HEK293 (cell line): ENCODE measurements around the gene STAT2.

Experiments
- CTCF ChIA-PET: fragments of 350-600 bp; formaldehyde crosslinking; extraction: SDS; loops from one replicate; lab custom pipeline; 2021; ENCODE audit warnings: antibody characterized with exemption; lab: Yijun Ruan, JAX
- POLR2A ChIA-PET: fragments of 300-600 bp; formaldehyde crosslinking; extraction: SDS; loops from one replicate; lab custom pipeline; 2020; ENCODE audit warnings: antibody characterized with exemption, inconsistent platforms; lab: Yijun Ruan, JAX
- H3K27ac ChIP-seq: fragments of 200-500 bp; sonication (Bioruptor generic); 2 replicates; pipeline ENCODE4 v1.5.1; 2014; ENCODE audit warnings: low read depth, low read length, control low read depth, inconsistent platforms; ENCODE audit errors: extremely low read depth
- H3K36me3 ChIP-seq, 2 experiments: fragments of 200-500 bp in 1 of 2; sonication (Bioruptor generic) in 1 of 2; 1 replicate in 1 of 2; 2 replicates in 1 of 2; pipeline ENCODE4 v1.5.1; 2014 to 2017; ENCODE audit warnings: inconsistent platforms in 2 of 2, low read length in 2 of 2; ENCODE audit not compliant: control insufficient read depth in 2 of 2, insufficient read depth in 1 of 2
- H3K4me1 ChIP-seq: fragments of 200-500 bp; sonication (Bioruptor generic); 2 replicates; pipeline ENCODE4 v1.5.1; 2014; ENCODE audit warnings: mild to moderate bottlenecking, low read length, inconsistent platforms; ENCODE audit not compliant: control insufficient read depth, insufficient read depth
- H3K4me3 ChIP-seq: 2 replicates; pipeline ENCODE4 v1.5.1; 2011; ENCODE audit warnings: low read depth, mild to moderate bottlenecking, control low read depth, low read length, moderate library complexity
- H3K9me3 ChIP-seq: fragments of 200-500 bp; sonication (Bioruptor generic); 2 replicates; pipeline ENCODE4 v1.5.1; 2014; ENCODE audit warnings: low read depth, low read length, inconsistent platforms; ENCODE audit not compliant: control insufficient read depth, insufficient read depth
- BCL11B ChIP-seq: fragments of 450-650 bp; formaldehyde crosslinking; IDR thresholded peaks from 2 replicates; pipeline ENCODE4 v1.5.1; 2016; ENCODE audit warnings: low read depth, missing biosample characterization, missing genetic modification characterization
- HOXC10 ChIP-seq: sonication (generic); formaldehyde crosslinking; IDR thresholded peaks from 2 replicates; pipeline ENCODE4 v1.8.1; 2023; ENCODE audit warnings: mild to moderate bottlenecking, missing genetic modification reagents
- KLF1 ChIP-seq: fragments of 450-650 bp; formaldehyde crosslinking; IDR thresholded peaks from 2 replicates; pipeline ENCODE4 v1.5.1; 2016; ENCODE audit warnings: missing biosample characterization, missing genetic modification characterization
- KLF16 ChIP-seq: fragments of 450-650 bp; formaldehyde crosslinking; IDR thresholded peaks from 2 replicates; pipeline ENCODE4 v1.5.1; 2017; ENCODE audit warnings: missing biosample characterization, missing genetic modification characterization
- KLF17 ChIP-seq: fragments of 450-650 bp; formaldehyde crosslinking; IDR thresholded peaks from 2 replicates; pipeline ENCODE4 v1.5.1; 2016; ENCODE audit warnings: missing biosample characterization, missing genetic modification characterization
- KLF9 ChIP-seq: fragments of 450-650 bp; formaldehyde crosslinking; IDR thresholded peaks from 2 replicates; pipeline ENCODE4 v1.5.1; 2016; ENCODE audit warnings: missing biosample characterization, missing genetic modification characterization, low read depth
- MYNN ChIP-seq: fragments of 450-650 bp; formaldehyde crosslinking; IDR thresholded peaks from 2 replicates; pipeline ENCODE4 v1.5.1; 2016; ENCODE audit warnings: missing biosample characterization, missing genetic modification characterization, borderline replicate concordance
- PATZ1 ChIP-seq: fragments of 450-650 bp; formaldehyde crosslinking; IDR thresholded peaks from 2 replicates; pipeline ENCODE4 v1.5.1; 2016; ENCODE audit warnings: missing biosample characterization, missing genetic modification characterization
- PRDM1 ChIP-seq: fragments of 450-650 bp; formaldehyde crosslinking; IDR thresholded peaks from 2 replicates; pipeline ENCODE4; 2016; ENCODE audit warnings: missing biosample characterization, missing genetic modification characterization
- RBAK ChIP-seq: fragments of 450-650 bp; formaldehyde crosslinking; IDR thresholded peaks from 2 replicates; pipeline ENCODE4 v1.5.1; 2016; ENCODE audit warnings: missing biosample characterization, missing genetic modification characterization
- SALL2 ChIP-seq: fragments of 450-650 bp; formaldehyde crosslinking; IDR thresholded peaks from 2 replicates; pipeline ENCODE4 v1.5.0; 2017; ENCODE audit warnings: missing biosample characterization, mild to moderate bottlenecking, missing genetic modification characterization, borderline replicate concordance
- TCF7L2 ChIP-seq: IDR thresholded peaks from 2 replicates; pipeline ENCODE4 v1.6.1; 2011; ENCODE audit warnings: low read depth, mild to moderate bottlenecking, inconsistent platforms, low read length, moderate library complexity, borderline replicate concordance
- ZBTB17 ChIP-seq: fragments of 450-650 bp; formaldehyde crosslinking; IDR thresholded peaks from 2 replicates; pipeline ENCODE4 v1.5.1; 2016; ENCODE audit warnings: missing biosample characterization, missing genetic modification characterization
- ZBTB20 ChIP-seq: fragments of 450-650 bp; formaldehyde crosslinking; IDR thresholded peaks from 2 replicates; pipeline ENCODE4 v1.5.1; 2016; ENCODE audit warnings: missing biosample characterization, missing genetic modification characterization
- ZBTB8A ChIP-seq: fragments of 450-650 bp; formaldehyde crosslinking; IDR thresholded peaks from 2 replicates; pipeline ENCODE4 v1.5.1; 2016; ENCODE audit warnings: missing biosample characterization, missing genetic modification characterization
- ZFP69B ChIP-seq: fragments of 450-650 bp; formaldehyde crosslinking; IDR thresholded peaks from 2 replicates; pipeline ENCODE4 v1.5.1; 2016; ENCODE audit warnings: missing biosample characterization, missing genetic modification characterization
- ZNF133 ChIP-seq: fragments of 450-650 bp; formaldehyde crosslinking; IDR thresholded peaks from 2 replicates; pipeline ENCODE4 v1.5.1; 2016; ENCODE audit warnings: missing biosample characterization, missing genetic modification characterization
- ZNF157 ChIP-seq: fragments of 450-650 bp; formaldehyde crosslinking; IDR thresholded peaks from 2 replicates; pipeline ENCODE4 v1.5.1; 2016; ENCODE audit warnings: missing biosample characterization, missing genetic modification characterization
- ZNF169 ChIP-seq: fragments of 450-650 bp; formaldehyde crosslinking; IDR thresholded peaks from 2 replicates; pipeline ENCODE4 v1.5.1; 2016; ENCODE audit warnings: missing biosample characterization, missing genetic modification characterization
- ZNF174 ChIP-seq: fragments of 450-650 bp; formaldehyde crosslinking; IDR thresholded peaks from 2 replicates; pipeline ENCODE4 v1.5.0; 2017; ENCODE audit warnings: missing biosample characterization, mild to moderate bottlenecking, missing genetic modification characterization
- ZNF19 ChIP-seq: fragments of 450-650 bp; formaldehyde crosslinking; IDR thresholded peaks from 2 replicates; pipeline ENCODE4; 2016; ENCODE audit warnings: missing biosample characterization, missing genetic modification characterization, low read depth
- ZNF239 ChIP-seq: fragments of 450-650 bp; formaldehyde crosslinking; IDR thresholded peaks from 2 replicates; pipeline ENCODE4 v1.5.1; 2016; ENCODE audit warnings: missing biosample characterization, missing genetic modification characterization
- ZNF362 ChIP-seq: fragments of 450-650 bp; formaldehyde crosslinking; IDR thresholded peaks from 2 replicates; pipeline ENCODE4 v1.5.1; 2016; ENCODE audit warnings: missing biosample characterization, missing genetic modification characterization
- ZNF37A ChIP-seq: fragments of 450-650 bp; IDR thresholded peaks from 2 replicates; pipeline ENCODE4 v1.5.1; 2018; ENCODE audit warnings: missing biosample characterization, missing genetic modification characterization
- ZNF394 ChIP-seq: fragments of 450-650 bp; formaldehyde crosslinking; IDR thresholded peaks from 2 replicates; pipeline ENCODE4 v1.5.1; 2016; ENCODE audit warnings: missing biosample characterization, missing genetic modification characterization, mild to moderate bottlenecking, moderate library complexity, borderline replicate concordance
- ZNF529 ChIP-seq: fragments of 450-650 bp; formaldehyde crosslinking; IDR thresholded peaks from 2 replicates; pipeline ENCODE4 v1.5.1; 2017; ENCODE audit warnings: missing genetic modification characterization, missing biosample characterization; ENCODE audit not compliant: insufficient replicate concordance
- ZNF544 ChIP-seq: fragments of 450-650 bp; formaldehyde crosslinking; IDR thresholded peaks from 2 replicates; pipeline ENCODE4 v1.5.0; 2017; ENCODE audit warnings: missing biosample characterization, missing genetic modification characterization
- ZNF624 ChIP-seq: fragments of 450-650 bp; formaldehyde crosslinking; IDR thresholded peaks from 2 replicates; pipeline ENCODE4 v1.5.1; 2017; ENCODE audit warnings: missing biosample characterization, missing genetic modification characterization
- ZNF677 ChIP-seq: fragments of 450-650 bp; IDR thresholded peaks from 2 replicates; pipeline ENCODE4 v1.5.0; 2018; ENCODE audit warnings: missing biosample characterization, mild to moderate bottlenecking, missing genetic modification characterization, moderate library complexity
- ZNF701 ChIP-seq: fragments of 450-650 bp; formaldehyde crosslinking; IDR thresholded peaks from 2 replicates; pipeline ENCODE4 v1.5.1; 2016; ENCODE audit warnings: missing biosample characterization, missing genetic modification characterization
- ZNF843 ChIP-seq: fragments of 450-650 bp; formaldehyde crosslinking; IDR thresholded peaks from 2 replicates; pipeline ENCODE4 v1.5.1; 2016; ENCODE audit warnings: missing biosample characterization, missing genetic modification characterization
- ZSCAN18 ChIP-seq: fragments of 450-650 bp; formaldehyde crosslinking; IDR thresholded peaks from 2 replicates; pipeline ENCODE4 v1.5.1; 2016; ENCODE audit warnings: missing biosample characterization, missing genetic modification characterization
- ZSCAN23 ChIP-seq: fragments of 450-650 bp; formaldehyde crosslinking; IDR thresholded peaks from 2 replicates; pipeline ENCODE4 v1.5.1; 2016; ENCODE audit warnings: missing biosample characterization, missing genetic modification characterization

Gene STAT2

GRCh38 chr12:56359851-56360767 is at the start of gene STAT2:
Gene STAT2, minus strand, starts transcription at chr12:56360107. Its CDS starts 3,536 bp downstream, at chr12:56356571.
- H3K4me1 ChIP-seq, result no peaks in the 10 kb centered on the region; the same call in 1 of the 2 replicates
- peak within 1 kb of the TSS; percentile 53 for H3K27ac ChIP-seq
- no peaks in the 10 kb centered on the region for H3K9me3 ChIP-seq
- peak within 1 kb of the TSS; percentile 84 for H3K4me3 ChIP-seq
- POLR2A ChIA-PET, result interaction anchor here (0.6 to 2.8 kb wide), 40 partner anchors 8 to 393 kb away, joined by 3 to 46 read pairs (median 5); partner anchors contain the start of genes CNPY2, CS, ESYT1 and GLS2
- H3K36me3 ChIP-seq, result peaks cover 4 to 13% of the 10 kb centered on the region in 2 experiments; a peak in 1 of 3 replicates
- CTCF ChIA-PET, result interaction anchor here (0.6 to 2.0 kb wide), 9 partner anchors 9 to 104 kb away, joined by 3 to 15 read pairs (median 5); partner anchors contain the start of genes ANKRD52 and CNPY2
- no peak for TF ChIP-seq ZNF19 (tag by site-specific recombination)
- peak; percentile 73 for TF ChIP-seq KLF16
- no peak for TF ChIP-seq KLF17 (tag by site-specific recombination)
- no peak for TF ChIP-seq ZNF133 (tag by site-specific recombination)
- TF ChIP-seq ZNF157 (tag by site-specific recombination), result no peak
- peak; percentile 99 for TF ChIP-seq ZBTB17
- no peak for TF ChIP-seq ZNF677
- no peak for TF ChIP-seq ZNF529 (tag by site-specific recombination)
- peak; percentile 80 for TF ChIP-seq ZBTB8A (tag by site-specific recombination)
- peak; percentile 98; the same call in 1 of the 2 replicates for TF ChIP-seq ZSCAN23
- peak; percentile 56; the same call in 1 of the 2 replicates for TF ChIP-seq ZFP69B (tag by site-specific recombination)
- TF ChIP-seq ZNF362, result peak; percentile 99
- peak; percentile 68 for TF ChIP-seq KLF1 (tag by site-specific recombination)
- no peak for TF ChIP-seq HOXC10 (CRISPR knock-in tag)
- TF ChIP-seq ZSCAN18 (tag by site-specific recombination), result no peak
- no peak for TF ChIP-seq MYNN (tag by site-specific recombination)
- TF ChIP-seq ZBTB20 (tag by site-specific recombination), result peak; percentile 78
- no peak for TF ChIP-seq ZNF37A (tag by site-specific recombination)
- TF ChIP-seq ZNF174 (tag by site-specific recombination), result no peak
- peak; percentile 98 for TF ChIP-seq PATZ1
- peak; percentile 43; the same call in 1 of the 2 replicates for TF ChIP-seq ZNF394 (tag by site-specific recombination)
- no peak for TF ChIP-seq ZNF169 (tag by site-specific recombination)
- no peak for TF ChIP-seq SALL2
- no peak for TF ChIP-seq TCF7L2
- 0 out of 2 replicates have a peak, but pooled peaks have one; percentile 41 for TF ChIP-seq BCL11B (tag by site-specific recombination)
- no peak for TF ChIP-seq ZNF701
- no peak for TF ChIP-seq ZNF239 (tag by site-specific recombination)
- no peak for TF ChIP-seq ZNF624 (tag by site-specific recombination)
- TF ChIP-seq PRDM1, result no peak
- TF ChIP-seq KLF9 (tag by site-specific recombination), result peak; percentile 94
- TF ChIP-seq ZNF544 (tag by site-specific recombination), result no peak
- TF ChIP-seq RBAK (tag by site-specific recombination), result no peak
- TF ChIP-seq ZNF843, result 0 out of 2 replicates have a peak, but pooled peaks have one; percentile 34
